ENCODE results near the gene CD300LB.

Gene CD300LB

GRCh38 chr17:74549343-74549742 lies 18.1 kb upstream of the CD300LB start:
- DNase-seq (ENCODE audit: low read depth in 2 of 2), result no peak

- DNase-seq (ENCODE audit: low read depth in 2 of 2), result no peak
These were observed 16.5 kb upstream of the CD300LB start for GRCh38 chr17:74547736-74548135.

GRCh38 chr17:74547264-74547663 lies 16.0 kb upstream of the CD300LB start:
- no peak for DNase-seq (ENCODE audit: low read depth in 2 of 2)

GRCh38 chr17:74546586-74546985 lies 15.3 kb upstream of the CD300LB start:
- no peak for DNase-seq (ENCODE audit: low read depth in 2 of 2)

GRCh38 chr17:74545843-74546230 lies 14.6 kb upstream of the CD300LB start, which contains the start of gene CD300C:
Gene CD300C, minus strand, starts transcription at chr17:74546115. Its CDS starts 333 bp downstream, at chr17:74545782.
- DNase-seq (ENCODE audit: low read depth in 2 of 2), result no peak

GRCh38 chr17:74544991-74545842 lies 13.9 kb upstream of the CD300LB start:
- no peak for DNase-seq (ENCODE audit: low read depth in 2 of 2)

- no peak for DNase-seq (ENCODE audit: low read depth in 2 of 2)
These were observed 12.9 kb upstream of the CD300LB start for GRCh38 chr17:74543891-74544760.

- DNase-seq (ENCODE audit: low read depth in 2 of 2), result no peak
These were observed 12.1 kb upstream of the CD300LB start for GRCh38 chr17:74543406-74543805.

GRCh38 chr17:74542727-74543383 lies 11.6 kb upstream of the CD300LB start:
- DNase-seq (ENCODE audit: low read depth in 2 of 2), result no peak

- DNase-seq (ENCODE audit: low read depth in 2 of 2), result no peak
These were observed 10.9 kb upstream of the CD300LB start for GRCh38 chr17:74542166-74542565.

GRCh38 chr17:74541176-74542111 lies 10.2 kb upstream of the CD300LB start:
- DNase-seq (ENCODE audit: low read depth in 2 of 2), result no peak

GRCh38 chr17:74539281-74539820 lies 8.1 kb upstream of the CD300LB start:
- DNase-seq (ENCODE audit: low read depth in 2 of 2), result no peak

- no peak for DNase-seq (ENCODE audit: low read depth in 2 of 2)
These were observed 5.6 kb upstream of the CD300LB start for GRCh38 chr17:74536890-74537289.

GRCh38 chr17:74532115-74532514 lies 840 bp upstream of the CD300LB start:
- DNase-seq (ENCODE audit: low read depth in 2 of 2), result no peak

- DNase-seq (ENCODE audit: low read depth in 2 of 2), result no peak
These were observed 484 bp downstream of the CD300LB start for GRCh38 chr17:74530831-74531150.

GRCh38 chr17:74529243-74529642 lies 2.0 kb downstream of the CD300LB start:
- DNase-seq (ENCODE audit: low read depth in 2 of 2), result no peak

GRCh38 chr17:74528491-74529199 lies 2.6 kb downstream of the CD300LB start:
- DNase-seq (ENCODE audit: low read depth in 2 of 2), result no peak

- no peak for DNase-seq (ENCODE audit: low read depth in 2 of 2)
These were observed 3.5 kb downstream of the CD300LB start for GRCh38 chr17:74527756-74528155.

GRCh38 chr17:74527081-74527480 lies 4.2 kb downstream of the CD300LB start:
- no peak for DNase-seq (ENCODE audit: low read depth in 2 of 2)

GRCh38 chr17:74526681-74527080 lies 4.6 kb downstream of the CD300LB start:
- DNase-seq (ENCODE audit: low read depth in 2 of 2), result no peak
